MM.1S (cell line): Measurements from ENCODE around the gene ST6GALNAC1.
"Not testable (repeated sequence)": the region's sequence is repeated elsewhere in the genome, so short reads cannot be mapped to it uniquely, and the experiment has no call there.

Experiments
- DNase-seq: peaks from one replicate; pipeline ENCODE4 v3.0.0-alpha.2; 2015
- H2AFZ ChIP-seq: fragments of 300-600 bp; sonication (generic); 2 replicates; pipeline ENCODE4 v1.6.0; 2016; ENCODE audit warnings: antibody characterized with exemption, low read length
- H3F3A ChIP-seq: fragments of 300-600 bp; sonication (generic); 2 replicates; pipeline ENCODE4 v1.6.1; 2016; ENCODE audit warnings: mild to moderate bottlenecking, antibody characterized with exemption, low read length, moderate library complexity, mixed read lengths; ENCODE audit not compliant: insufficient read depth
- H3K27ac ChIP-seq: fragments of 300-600 bp; sonication (generic); 2 replicates; pipeline ENCODE4 v1.5.1; 2016; ENCODE audit warnings: mild to moderate bottlenecking, low read length
- H3K27me3 ChIP-seq: fragments of 300-600 bp; sonication (generic); replicated peaks from 2 replicates; pipeline ENCODE4 v1.6.0; 2016; ENCODE audit warnings: low read length; ENCODE audit not compliant: insufficient read depth
- H3K36me3 ChIP-seq: fragments of 300-600 bp; sonication (generic); replicated peaks from 2 replicates; pipeline ENCODE4 v1.6.1; 2016; ENCODE audit warnings: mild to moderate bottlenecking, low read length, mixed read lengths; ENCODE audit not compliant: insufficient read depth
- H3K4me1 ChIP-seq: fragments of 300-600 bp; sonication (generic); 2 replicates; pipeline ENCODE4 v1.6.1; 2016; ENCODE audit warnings: low read length, mixed read lengths
- H3K4me2 ChIP-seq: fragments of 300-600 bp; sonication (generic); 2 replicates; pipeline ENCODE4 v1.6.0; 2016; ENCODE audit warnings: low read depth, low read length
- H3K4me3 ChIP-seq: fragments of 300-600 bp; sonication (generic); 2 replicates; pipeline ENCODE4 v1.5.1; 2016; ENCODE audit warnings: low read length, mixed read lengths
- H3K79me2 ChIP-seq: fragments of 300-600 bp; sonication (generic); 2 replicates; pipeline ENCODE4 v1.6.1; 2016; ENCODE audit warnings: mixed run types, low read length, mixed read lengths
- H3K9ac ChIP-seq: fragments of 300-600 bp; sonication (generic); 2 replicates; pipeline ENCODE4 v1.6.1; 2016; ENCODE audit warnings: low read length, mixed read lengths
- H3K9me2 ChIP-seq: fragments of 300-600 bp; sonication (generic); replicated peaks from 2 replicates; pipeline ENCODE4 v1.6.1; 2016; ENCODE audit warnings: mild to moderate bottlenecking, low read length, mixed read lengths; ENCODE audit not compliant: insufficient read depth
- H3K9me3 ChIP-seq: fragments of 300-600 bp; sonication (generic); replicated peaks from 2 replicates; pipeline ENCODE4 v1.6.1; 2016; ENCODE audit warnings: mild to moderate bottlenecking, low read length, mixed read lengths; ENCODE audit not compliant: insufficient read depth
- H4K20me1 ChIP-seq: fragments of 300-600 bp; sonication (generic); 2 replicates; pipeline ENCODE4 v1.6.1; 2016; ENCODE audit warnings: mild to moderate bottlenecking, low read length, moderate library complexity, mixed read lengths; ENCODE audit not compliant: insufficient read depth
- CTCF ChIP-seq: fragments of 300-600 bp; sonication (generic); IDR thresholded peaks from 2 replicates; pipeline ENCODE4 v1.5.1; 2016; ENCODE audit warnings: antibody characterized with exemption, low read length, mixed read lengths
- EZH2 ChIP-seq: fragments of 300-600 bp; sonication (generic); optimal IDR thresholded peaks from 2 replicates; pipeline ENCODE3; 2017; ENCODE audit warnings: low read depth, mild to moderate bottlenecking, antibody characterized with exemption, low read length, mixed read lengths
- EZH2phosphoT487 ChIP-seq: fragments of 300-600 bp; sonication (generic); IDR thresholded peaks from 2 replicates; pipeline ENCODE4 v1.6.1; 2018; ENCODE audit warnings: antibody characterized with exemption, low read length

Gene ST6GALNAC1

GRCh38 chr17:76614912-76615617, 28.5 kb downstream of the ST6GALNAC1 start:
- Histone ChIP-seq H3K4me2 (no peak overlapping the region), H3K9me2 (no peaks in the 10 kb centered on the region), H3K9me3 (no peaks in the 10 kb centered on the region), H3K79me2 (no peaks in the 10 kb centered on the region), H3K9ac (no peak overlapping the region), H4K20me1 (no peaks in the 10 kb centered on the region), H3K27me3 (peaks cover 30% of the 10 kb centered on the region), H2AFZ (no peak overlapping the region), H3K4me3 (no peak overlapping the region), H3K4me1 (no peaks in the 10 kb centered on the region), H3F3A (no peaks in the 10 kb centered on the region), H3K36me3 (no peaks in the 10 kb centered on the region), H3K27ac (no peak overlapping the region)
- DNase-seq: no peak
- TF ChIP-seq EZH2: no peak
- TF ChIP-seq CTCF: no peak
- no peak for TF ChIP-seq EZH2phosphoT487

- DNase-seq, H2AFZ ChIP-seq, H3K27ac ChIP-seq, H3K4me1 ChIP-seq, H3K79me2 ChIP-seq, H3K9me3 ChIP-seq, H3K9ac ChIP-seq, H3K9me2 ChIP-seq, H3K4me3 ChIP-seq, H3F3A ChIP-seq, H4K20me1 ChIP-seq, H3K4me2 ChIP-seq, H3K36me3 ChIP-seq: not testable (repeated sequence)
- H3K27me3 ChIP-seq: peaks cover 28% of the 10 kb centered on the region
Measured at GRCh38 chr17:76614064-76614759, 29.3 kb downstream of the ST6GALNAC1 start.

GRCh38 chr17:76612977-76613851, 30.3 kb downstream of the ST6GALNAC1 start:
- no peaks in the 10 kb centered on the region for H3K9me2 ChIP-seq
- no peak overlapping the region for H3K27ac ChIP-seq
- no peak overlapping the region for H3K4me2 ChIP-seq
- H3K9me3 ChIP-seq: no peaks in the 10 kb centered on the region
- no peaks in the 10 kb centered on the region for H3K79me2 ChIP-seq
- no peak for DNase-seq
- no peak overlapping the region for H2AFZ ChIP-seq
- H3K4me3 ChIP-seq: no peak overlapping the region
- no peaks in the 10 kb centered on the region for H4K20me1 ChIP-seq
- no peaks in the 10 kb centered on the region for H3F3A ChIP-seq
- H3K36me3 ChIP-seq: no peaks in the 10 kb centered on the region
- no peaks in the 10 kb centered on the region for H3K4me1 ChIP-seq
- peaks cover 23% of the 10 kb centered on the region; the same call in 1 of the 2 replicates for H3K27me3 ChIP-seq
- TF ChIP-seq EZH2phosphoT487 (no peak), EZH2 (no peak), CTCF (no peak)
- no peak overlapping the region for H3K9ac ChIP-seq
